BE2C (cell line): ENCODE results near the gene SELENON.

Experiments
- DNase-seq: peaks from one replicate; pipeline ENCODE4 v3.0.0-alpha.2; 2020
- H3K27me3 ChIP-seq: fragments of 250-450 bp; sonication (Bioruptor Pico); 2 replicates; pipeline ENCODE4 v1.5.1; 2020; ENCODE audit warnings: mild to moderate bottlenecking
- H3K36me3 ChIP-seq: fragments of 250-450 bp; sonication (Bioruptor Pico); 2 replicates; pipeline ENCODE4 v1.5.1; 2020; ENCODE audit warnings: mild to moderate bottlenecking
- H3K4me1 ChIP-seq: fragments of 250-450 bp; sonication (Bioruptor Pico); 2 replicates; pipeline ENCODE4 v1.5.1; 2020
- H3K4me3 ChIP-seq: 2 replicates; pipeline ENCODE4 v1.5.1; 2011; ENCODE audit warnings: low read depth, low read length
- H3K9me3 ChIP-seq: fragments of 250-450 bp; sonication (Bioruptor Pico); 2 replicates; pipeline ENCODE4 v1.5.1; 2020
- CTCF ChIP-seq: IDR thresholded peaks from 2 replicates; pipeline ENCODE4 v1.5.1; 2012; ENCODE audit warnings: mild to moderate bottlenecking, low read depth, low read length

The SELENON gene

GRCh38 chr1:25858494-25858893 is 58.5 kb downstream of the SELENON start:
- no peaks in the 10 kb centered on the region for H3K9me3 ChIP-seq
- no peak for TF ChIP-seq CTCF
- peak overlapping the region; percentile 79 for H3K4me3 ChIP-seq
- DNase-seq = no peak
- no peaks in the 10 kb centered on the region for H3K27me3 ChIP-seq
- no peaks in the 10 kb centered on the region for H3K4me1 ChIP-seq
- H3K36me3 ChIP-seq = no peaks in the 10 kb centered on the region

DNA sequence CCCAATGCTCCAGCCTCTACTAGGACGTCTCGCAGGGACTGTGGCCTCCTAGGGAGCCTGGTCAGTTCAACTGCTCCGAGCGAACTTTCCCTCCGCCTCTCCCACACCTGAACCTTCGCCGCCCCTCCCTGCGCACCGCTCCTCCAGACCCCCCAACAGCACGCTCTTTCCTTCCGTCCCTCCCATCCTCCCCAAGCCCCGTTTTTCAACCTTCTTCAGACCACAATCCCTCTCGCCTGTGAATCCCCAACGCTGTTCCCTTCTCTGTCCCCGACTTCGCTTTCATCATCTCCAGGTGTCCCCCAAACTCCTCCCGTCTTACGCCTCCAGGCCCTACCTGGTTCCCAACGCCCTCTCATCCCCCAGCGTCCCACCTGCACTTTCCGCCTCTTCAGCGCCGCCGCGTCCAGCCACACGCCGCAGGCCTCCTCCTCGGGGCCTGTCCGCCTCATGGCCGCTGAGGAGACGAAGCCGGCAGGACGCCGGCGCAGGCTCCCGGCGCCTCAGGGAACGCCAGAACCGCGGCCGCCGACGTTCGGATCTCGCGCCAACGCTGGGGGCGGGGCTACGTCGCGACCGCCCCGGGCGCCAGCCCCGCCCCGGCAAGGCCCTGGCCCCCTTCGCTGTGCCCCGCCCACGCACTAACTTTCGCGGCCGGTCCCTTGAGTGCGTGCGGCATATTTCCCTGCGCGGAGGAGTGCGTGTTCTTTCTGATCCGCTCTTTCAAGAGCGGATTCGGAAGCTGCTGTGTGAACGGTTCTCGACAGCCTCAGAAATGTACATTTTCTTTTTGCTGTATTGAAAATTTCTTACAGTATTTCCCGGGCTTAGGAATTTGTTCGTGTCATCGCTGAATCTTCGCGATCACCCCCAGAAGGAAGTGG is 59.2 kb downstream of the SELENON start, which contains the start of gene AUNIP:
AUNIP (minus strand) TSS at position 552 of the 884 bp plus-strand sequence; CDS start at position 452, 100 bp downstream.
- H3K4me1 ChIP-seq = no peaks in the 10 kb centered on the region
- TF ChIP-seq CTCF = no peak
- H3K4me3 ChIP-seq = peak within 1 kb of the TSS; percentile 79
- peak; percentile 81 for DNase-seq
- no peaks in the 10 kb centered on the region for H3K36me3 ChIP-seq
- H3K27me3 ChIP-seq = no peaks in the 10 kb centered on the region
- no peaks in the 10 kb centered on the region for H3K9me3 ChIP-seq

GRCh38 chr1:25861316-25862286 is 61.6 kb downstream of the SELENON start:
- no peak for DNase-seq

GRCh38 chr1:25862785-25863485 is 62.9 kb downstream of the SELENON start:
- no peaks in the 10 kb centered on the region for H3K36me3 ChIP-seq
- no peaks in the 10 kb centered on the region for H3K27me3 ChIP-seq
- H3K4me3 ChIP-seq = no peak overlapping the region
- DNase-seq = no peak
- no peaks in the 10 kb centered on the region for H3K4me1 ChIP-seq
- H3K9me3 ChIP-seq = no peaks in the 10 kb centered on the region
- TF ChIP-seq CTCF = no peak

More at GRCh38 chr1:25861316-25862286, 61.6 kb downstream of the SELENON start:
- no peak overlapping the region for H3K4me3 ChIP-seq
- H3K9me3 ChIP-seq = no peaks in the 10 kb centered on the region
- no peaks in the 10 kb centered on the region for H3K27me3 ChIP-seq
- TF ChIP-seq CTCF = no peak
- H3K4me1 ChIP-seq = no peaks in the 10 kb centered on the region
- H3K36me3 ChIP-seq = no peaks in the 10 kb centered on the region

- H3K9me3 ChIP-seq = no peaks in the 10 kb centered on the region
- no peak for DNase-seq
- no peak for TF ChIP-seq CTCF
- H3K36me3 ChIP-seq = no peaks in the 10 kb centered on the region
- H3K4me1 ChIP-seq = no peaks in the 10 kb centered on the region
- no peaks in the 10 kb centered on the region for H3K27me3 ChIP-seq
- no peak overlapping the region for H3K4me3 ChIP-seq
Observed at GRCh38 chr1:25863486-25864262, 63.7 kb downstream of the SELENON start.
